Left hindlimb (tissue), 1 donor: ENCODE results near the gene PKP3.
"Not testable (repeated sequence)": the region's sequence is repeated elsewhere in the genome, so short reads cannot be mapped to it uniquely, and the experiment has no call there.

Source experiments
- DNase-seq: peaks from one replicate; pipeline ENCODE4 v3.0.0-alpha.2; 2018

Gene PKP3

GRCh38 chr11:394034-394857, at the start of gene PKP3:
TSS of gene PKP3 (plus strand) at chr11:394209. CDS start at chr11:394293, 84 bp downstream.
- no peak for DNase-seq

- DNase-seq, result no peak
These were observed 49.0 kb upstream of the PKP3 start for GRCh38 chr11:344836-345578.

- no peak for DNase-seq
These were observed 47.5 kb upstream of the PKP3 start for GRCh38 chr11:346529-346928.

GRCh38 chr11:349270-349954, 44.6 kb upstream of the PKP3 start:
- DNase-seq, result not testable (repeated sequence)

- DNase-seq, result not testable (repeated sequence)
These were observed 43.8 kb upstream of the PKP3 start for GRCh38 chr11:350033-350722.

GRCh38 chr11:350723-351255, 43.2 kb upstream of the PKP3 start:
- DNase-seq, result no peak

GRCh38 chr11:351411-351810, 42.6 kb upstream of the PKP3 start:
- no peak for DNase-seq

GRCh38 chr11:352456-353031, 41.5 kb upstream of the PKP3 start:
- DNase-seq, result no peak

- DNase-seq, result peak; percentile 92
These were observed 40.7 kb upstream of the PKP3 start for GRCh38 chr11:353179-353873.

- DNase-seq, result peak; percentile 97
These were observed 38.2 kb upstream of the PKP3 start for GRCh38 chr11:355581-356458.

GRCh38 chr11:356610-357009, 37.4 kb upstream of the PKP3 start:
- no peak for DNase-seq

- DNase-seq, result no peak
These were observed 36.4 kb upstream of the PKP3 start for GRCh38 chr11:357582-357981.

GRCh38 chr11:358129-358800, 35.7 kb upstream of the PKP3 start:
- DNase-seq, result no peak

- no peak for DNase-seq
These were observed 34.8 kb upstream of the PKP3 start for GRCh38 chr11:359181-359714.

- DNase-seq, result peak; percentile 57
These were observed 33.4 kb upstream of the PKP3 start for GRCh38 chr11:360326-361280.

- no peak for DNase-seq
These were observed 31.2 kb upstream of the PKP3 start for GRCh38 chr11:362642-363442.

GRCh38 chr11:363443-363805, 30.6 kb upstream of the PKP3 start:
- not testable (repeated sequence) for DNase-seq
